A673 (cell line): ENCODE data around the gene LDB2. TPM values are rescaled to one million over a fixed set of nuclear protein-coding genes. Genes with fewer than 3 reads are reported as not detected.
A peak's percentile ranks its signal among the peaks of the same experiment; 100 is the strongest.

Experiments
- BruUV-seq: library from RNA; stranded (reverse); fragments of 400-500 nt; replicated peaks from 2 replicates; lab custom pipeline; 2021; lab: Mats Ljungman, UMichigan
- CTCF ChIA-PET: fragments of 300-600 bp; sonication (Branson Sonifier 250); formaldehyde crosslinking; loops from one replicate; lab custom pipeline; 2022; ENCODE audit warnings: antibody characterized with exemption; lab: Charles Lee
- POLR2A ChIA-PET: fragments of 300-600 bp; sonication (Branson Sonifier 250); formaldehyde crosslinking; loops from one replicate; lab custom pipeline; 2022; ENCODE audit warnings: antibody characterized with exemption; ENCODE audit not compliant: low non-redundant PET; lab: Charles Lee
- DNase-seq: peaks from one replicate; pipeline ENCODE4 v3.0.0-alpha.2; 2015; ENCODE audit warnings: low spot score
- H3K27ac ChIP-seq: fragments of 200-600 bp; sonication (generic); 2 replicates; pipeline ENCODE4 v1.5.1; 2016; ENCODE audit warnings: mixed run types, low read depth, mild to moderate bottlenecking, mixed read lengths, antibody characterized with exemption, low read length; ENCODE audit not compliant: poor library complexity, severe bottlenecking
- H3K27me3 ChIP-seq: fragments of 200-600 bp; sonication (generic); replicated peaks from 2 replicates; pipeline ENCODE4 v1.6.1; 2017; ENCODE audit warnings: mixed run types, low read depth, mild to moderate bottlenecking, mixed read lengths, antibody characterized with exemption, low read length; ENCODE audit not compliant: insufficient read depth, poor library complexity
- H3K36me3 ChIP-seq: fragments of 200-600 bp; sonication (generic); 2 replicates; pipeline ENCODE4 v1.6.1; 2016; ENCODE audit warnings: mixed run types, mild to moderate bottlenecking, mixed read lengths, antibody characterized with exemption, low read length; ENCODE audit not compliant: insufficient read depth, poor library complexity, severe bottlenecking
- H3K4me1 ChIP-seq: fragments of 200-600 bp; sonication (generic); 2 replicates; pipeline ENCODE4 v1.6.1; 2017; ENCODE audit warnings: mixed run types, mild to moderate bottlenecking, mixed read lengths, antibody characterized with exemption, low read length; ENCODE audit not compliant: insufficient read depth, poor library complexity, severe bottlenecking
- H3K4me3 ChIP-seq: fragments of 200-600 bp; sonication (generic); 2 replicates; pipeline ENCODE4 v1.5.1; 2016; ENCODE audit warnings: low read depth, mixed run types, mild to moderate bottlenecking, mixed read lengths, low read length; ENCODE audit not compliant: poor library complexity, severe bottlenecking
- H3K9me3 ChIP-seq: fragments of 200-600 bp; sonication (generic); 2 replicates; pipeline ENCODE4 v1.6.1; 2016; ENCODE audit warnings: mixed run types, low read depth, mild to moderate bottlenecking, mixed read lengths, antibody characterized with exemption, low read length; ENCODE audit not compliant: poor library complexity, severe bottlenecking
- EZH2 ChIP-seq: fragments of 200-600 bp; sonication (generic); IDR thresholded peaks from 2 replicates; pipeline ENCODE4 v1.6.1; 2017; ENCODE audit warnings: borderline replicate concordance, low read depth, mild to moderate bottlenecking, mixed read lengths, antibody characterized with exemption, low read length; ENCODE audit not compliant: poor library complexity, severe bottlenecking
- intact Hi-C: fragments of 100-400 bp; cut with micrococcal nuclease; formaldehyde crosslinking; loops from one replicate; pipeline ENCODE4 v1.10.0; 2022; ENCODE audit not compliant: unreplicated experiment
- total RNA-seq: library from RNA; stranded (reverse); gene quantifications from 2 replicates; pipeline ENCODE4 v1.2.3, GENCODE V29; 2021
- TF ChIP-seq, protein P1 (sequence below): fragments of 300-800, 200-600 bp; sonication (generic); conservative IDR thresholded peaks from 2 replicates; pipeline ENCODE4 v1.5.1; 2017; ENCODE audit warnings: low read depth, mild to moderate bottlenecking, antibody characterized with exemption, low read length, moderate library complexity, mixed read lengths

The LDB2 gene
- total RNA-seq, 1 experiment from 2014 or later = 47.4 TPM

GRCh38 chr4:16881151-16881884, 17.1 kb downstream of the LDB2 start:
- BruUV-seq = no TSS peak

DNA sequence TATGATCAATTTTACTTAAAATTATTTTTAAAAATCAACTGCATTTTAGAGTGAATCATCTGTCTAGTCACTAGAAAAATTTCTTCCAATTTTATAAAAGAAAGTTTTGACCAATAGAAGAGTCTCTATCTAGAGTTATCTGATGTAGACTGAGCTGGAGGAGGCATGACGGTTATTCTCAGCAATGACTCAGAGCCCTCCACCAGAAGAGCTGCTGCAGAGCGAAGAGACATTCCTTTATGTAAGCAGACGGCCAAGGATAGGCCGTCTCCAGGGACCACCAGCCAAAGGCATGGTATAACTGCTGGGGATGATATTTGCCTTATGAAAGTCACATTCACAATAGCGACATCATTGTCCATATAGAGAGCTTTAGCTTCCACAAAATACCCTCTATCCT, 23.0 kb downstream of the LDB2 start:
- peaks cover 7% of the 10 kb centered on the region for H3K4me1 ChIP-seq
- H3K9me3 ChIP-seq = no peaks in the 10 kb centered on the region
- peaks cover 6% of the 10 kb centered on the region for H3K36me3 ChIP-seq
- peak; percentile 86 for DNase-seq
- POLR2A ChIA-PET = no interaction called here
- no peak overlapping the region for H3K4me3 ChIP-seq
- CTCF ChIA-PET = no interaction called here
- no TSS peak for BruUV-seq
- no peak for TF ChIP-seq EZH2
- TF ChIP-seq, protein P1, sequence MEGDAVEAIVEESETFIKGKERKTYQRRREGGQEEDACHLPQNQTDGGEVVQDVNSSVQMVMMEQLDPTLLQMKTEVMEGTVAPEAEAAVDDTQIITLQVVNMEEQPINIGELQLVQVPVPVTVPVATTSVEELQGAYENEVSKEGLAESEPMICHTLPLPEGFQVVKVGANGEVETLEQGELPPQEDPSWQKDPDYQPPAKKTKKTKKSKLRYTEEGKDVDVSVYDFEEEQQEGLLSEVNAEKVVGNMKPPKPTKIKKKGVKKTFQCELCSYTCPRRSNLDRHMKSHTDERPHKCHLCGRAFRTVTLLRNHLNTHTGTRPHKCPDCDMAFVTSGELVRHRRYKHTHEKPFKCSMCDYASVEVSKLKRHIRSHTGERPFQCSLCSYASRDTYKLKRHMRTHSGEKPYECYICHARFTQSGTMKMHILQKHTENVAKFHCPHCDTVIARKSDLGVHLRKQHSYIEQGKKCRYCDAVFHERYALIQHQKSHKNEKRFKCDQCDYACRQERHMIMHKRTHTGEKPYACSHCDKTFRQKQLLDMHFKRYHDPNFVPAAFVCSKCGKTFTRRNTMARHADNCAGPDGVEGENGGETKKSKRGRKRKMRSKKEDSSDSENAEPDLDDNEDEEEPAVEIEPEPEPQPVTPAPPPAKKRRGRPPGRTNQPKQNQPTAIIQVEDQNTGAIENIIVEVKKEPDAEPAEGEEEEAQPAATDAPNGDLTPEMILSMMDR = no peak
- H3K27me3 ChIP-seq = no peaks in the 10 kb centered on the region
- H3K27ac ChIP-seq = no peak overlapping the region
- intact Hi-C loops = no loop called here

More at GRCh38 chr4:16881151-16881884, 17.1 kb downstream of the LDB2 start:
- ChIA-PET CTCF (no interaction called here), POLR2A (no interaction called here)
- no peaks in the 10 kb centered on the region for H3K9me3 ChIP-seq
- no peak for DNase-seq
- H3K36me3 ChIP-seq = peaks cover 7% of the 10 kb centered on the region
- intact Hi-C loops = no loop called here
- no peak overlapping the region for H3K4me3 ChIP-seq
- no peaks in the 10 kb centered on the region for H3K27me3 ChIP-seq
- peaks cover 2% of the 10 kb centered on the region for H3K4me1 ChIP-seq
- no peak for TF ChIP-seq EZH2
- TF ChIP-seq, protein P1 = no peak
- H3K27ac ChIP-seq = no peak overlapping the region

GRCh38 chr4:16869594-16870245, 28.7 kb downstream of the LDB2 start:
- CTCF ChIA-PET = interaction anchor here (0.6 kb wide), 1 partner anchor 29 kb away, joined by 10 read pairs; no protein-coding TSS in a partner anchor
- Histone ChIP-seq H3K36me3 (no peaks in the 10 kb centered on the region), H3K4me1 (peaks cover 6% of the 10 kb centered on the region), H3K27me3 (no peaks in the 10 kb centered on the region), H3K9me3 (no peaks in the 10 kb centered on the region), H3K27ac (no peak overlapping the region), H3K4me3 (no peak overlapping the region)
- TF ChIP-seq, protein P1 = no peak
- TF ChIP-seq EZH2 = no peak
- DNase-seq = no peak
- no TSS peak for BruUV-seq
- POLR2A ChIA-PET = no interaction called here
- intact Hi-C loops = no loop called here
